ENCODE data around the gene MINAR1.

DNA sequence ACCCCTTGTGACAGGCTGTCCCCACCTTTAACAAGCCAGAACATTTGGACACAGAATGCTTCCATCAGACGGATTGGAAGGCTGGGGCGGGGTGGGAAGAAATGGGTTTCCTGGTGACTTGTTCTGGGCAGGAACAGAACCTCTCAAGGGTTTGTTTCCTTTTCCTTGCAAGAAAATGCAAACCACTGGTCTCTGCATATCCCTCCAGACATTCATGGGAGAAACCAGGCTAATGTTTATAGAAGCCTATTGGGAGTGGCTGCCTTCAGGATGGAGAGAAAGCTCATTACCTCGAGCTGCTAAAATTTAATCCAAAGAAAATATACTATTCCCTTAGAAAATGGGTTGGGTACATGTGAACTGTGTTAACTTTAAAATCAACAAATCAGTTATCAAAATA is 21.9 kb downstream of the MINAR1 start:
- TF ChIP-seq, protein P1, sequence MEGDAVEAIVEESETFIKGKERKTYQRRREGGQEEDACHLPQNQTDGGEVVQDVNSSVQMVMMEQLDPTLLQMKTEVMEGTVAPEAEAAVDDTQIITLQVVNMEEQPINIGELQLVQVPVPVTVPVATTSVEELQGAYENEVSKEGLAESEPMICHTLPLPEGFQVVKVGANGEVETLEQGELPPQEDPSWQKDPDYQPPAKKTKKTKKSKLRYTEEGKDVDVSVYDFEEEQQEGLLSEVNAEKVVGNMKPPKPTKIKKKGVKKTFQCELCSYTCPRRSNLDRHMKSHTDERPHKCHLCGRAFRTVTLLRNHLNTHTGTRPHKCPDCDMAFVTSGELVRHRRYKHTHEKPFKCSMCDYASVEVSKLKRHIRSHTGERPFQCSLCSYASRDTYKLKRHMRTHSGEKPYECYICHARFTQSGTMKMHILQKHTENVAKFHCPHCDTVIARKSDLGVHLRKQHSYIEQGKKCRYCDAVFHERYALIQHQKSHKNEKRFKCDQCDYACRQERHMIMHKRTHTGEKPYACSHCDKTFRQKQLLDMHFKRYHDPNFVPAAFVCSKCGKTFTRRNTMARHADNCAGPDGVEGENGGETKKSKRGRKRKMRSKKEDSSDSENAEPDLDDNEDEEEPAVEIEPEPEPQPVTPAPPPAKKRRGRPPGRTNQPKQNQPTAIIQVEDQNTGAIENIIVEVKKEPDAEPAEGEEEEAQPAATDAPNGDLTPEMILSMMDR (IDR thresholded peaks at IDR 0.05), result no peak
- TF ChIP-seq POLR2AphosphoS5 (IDR thresholded peaks at IDR 0.05), result no peak
- TF ChIP-seq POLR2A (IDR thresholded peaks at IDR 0.05), result no peak

Data from sigmoid colon (tissue), 4 donors.